ENCODE results near the gene JARID2. TPM values are rescaled to one million over a fixed set of nuclear protein-coding genes. Genes with fewer than 3 reads are reported as not detected.

Gene JARID2
- total and polyA plus RNA-seq, 4 donors = 1.4 to 12.3 (median 3.4) TPM

DNA sequence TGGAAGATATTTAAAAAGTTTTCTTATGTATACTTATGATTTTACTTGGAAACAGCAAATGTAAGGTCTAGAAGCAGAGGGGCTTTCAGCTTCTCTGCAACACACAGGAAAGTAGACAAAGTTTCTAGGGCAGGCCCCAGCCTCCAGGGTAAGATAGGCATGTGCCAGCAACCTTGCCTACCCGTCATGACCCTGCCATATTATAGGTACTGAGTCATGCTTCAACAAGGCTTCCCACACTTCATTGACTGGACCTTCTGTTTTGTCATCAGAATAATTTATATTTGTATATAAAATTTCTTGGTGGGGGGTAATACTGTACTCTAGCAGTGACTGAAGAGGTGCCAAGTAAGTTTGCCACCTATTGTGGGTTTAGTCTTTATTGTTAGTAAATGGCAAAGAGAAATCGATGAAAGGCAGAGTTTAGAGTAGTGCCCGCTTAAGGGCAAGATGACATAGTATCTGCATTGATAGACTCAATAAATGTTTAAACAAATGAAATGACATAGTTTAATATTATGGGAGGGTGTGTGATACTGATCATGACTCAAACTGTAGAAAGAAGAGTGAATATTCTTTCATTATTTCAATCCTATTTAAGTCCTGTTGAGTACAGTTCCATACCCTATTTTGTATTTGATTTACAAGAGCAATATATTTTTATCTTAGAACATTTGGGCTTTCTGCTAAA is 95.6 kb downstream of the JARID2 start:
- H3K9me3 ChIP-seq (ENCODE audit: control insufficient read depth in 4 of 4, low read length in 3 of 4) = no peaks in the 10 kb centered on the region

DNA sequence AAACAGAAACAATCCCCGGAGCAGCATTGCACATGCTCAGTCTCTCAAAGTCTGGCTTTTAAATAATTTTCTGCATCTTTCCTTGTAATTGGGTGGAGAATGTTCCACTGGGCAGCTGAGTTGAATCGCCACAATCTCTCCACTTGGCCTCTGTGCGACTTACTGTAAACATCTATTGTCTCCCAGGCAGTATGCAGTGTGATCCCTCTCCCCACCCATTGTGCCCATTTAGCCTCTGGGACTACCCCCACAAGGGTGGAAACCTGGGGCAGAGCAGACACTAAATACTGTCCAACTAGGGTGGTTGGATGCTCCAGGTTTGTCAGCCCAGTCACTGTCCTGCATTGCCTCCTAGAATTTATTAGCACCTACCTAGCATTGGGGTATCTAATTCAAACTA is 96.2 kb downstream of the JARID2 start:
- DNase-seq (ENCODE audit: low spot score) = no peak
- H3K4me3 ChIP-seq (ENCODE audit: low read depth in 1 of 3, low read length in 3 of 3) = no peak overlapping the region
- no peaks in the 10 kb centered on the region for H3K36me3 ChIP-seq (ENCODE audit: control insufficient read depth in 4 of 4, insufficient read depth in 3 of 4, low read depth in 1 of 4, low read length in 3 of 4)
- no peak for TF ChIP-seq TAF1 (conservative IDR thresholded peaks at IDR 0.05)
- H3K27ac ChIP-seq (ENCODE audit: low read depth in 1 of 2, low read length in 2 of 2) = no peak overlapping the region
- peaks cover 0 to 4% (median 0%) of the 10 kb centered on the region in 4 donors for H3K4me1 ChIP-seq (ENCODE audit: control insufficient read depth in 4 of 4, insufficient read depth in 4 of 4, low read length in 3 of 4)
- WGBS = 97% methylated on average over 3 of the region's 3 CpGs
- H3K9me3 ChIP-seq (ENCODE audit: control insufficient read depth in 4 of 4, low read length in 3 of 4) = no peaks in the 10 kb centered on the region
- H3K9ac ChIP-seq (ENCODE audit: low read depth in 1 of 2, low read length in 2 of 2) = no peak overlapping the region
- H3K27me3 ChIP-seq (ENCODE audit: control insufficient read depth in 4 of 4, insufficient read depth in 4 of 4, low read length in 3 of 4) = no peaks in the 10 kb centered on the region

More for the DNA sequence above, 95.6 kb downstream of the JARID2 start:
- TF ChIP-seq RXRA (IDR thresholded peaks at IDR 0.05) (no peak), ZBTB33 (IDR thresholded peaks at IDR 0.05) (no peak), REST (IDR thresholded peaks at IDR 0.05) (no peak), NR2F2 (IDR thresholded peaks at IDR 0.05) (no peak), JUND (IDR thresholded peaks at IDR 0.05) (no peak), GABPA (IDR thresholded peaks at IDR 0.05 in 1 of 2, conservative IDR thresholded peaks at IDR 0.05 in 1 of 2) (no peak), RAD21 (IDR thresholded peaks at IDR 0.05) (no peak), FOXA2 (IDR thresholded peaks at IDR 0.05) (no peak), HNF4A (conservative IDR thresholded peaks at IDR 0.05) (no peak), HNF4G (IDR thresholded peaks at IDR 0.05) (no peak), EGR1 (IDR thresholded peaks at IDR 0.05; ENCODE audit: low read depth in 2 of 2) (no peak), SP1 (IDR thresholded peaks at IDR 0.05) (no peak)
- TF ChIP-seq, protein P1, sequence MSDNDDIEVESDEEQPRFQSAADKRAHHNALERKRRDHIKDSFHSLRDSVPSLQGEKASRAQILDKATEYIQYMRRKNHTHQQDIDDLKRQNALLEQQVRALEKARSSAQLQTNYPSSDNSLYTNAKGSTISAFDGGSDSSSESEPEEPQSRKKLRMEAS (IDR thresholded peaks at IDR 0.05) = no peak
- Histone ChIP-seq H3K27ac (ENCODE audit: low read depth in 1 of 2, low read length in 2 of 2) (no peak overlapping the region), H3K4me3 (ENCODE audit: low read depth in 1 of 3, low read length in 3 of 3) (no peak overlapping the region), H3K27me3 (ENCODE audit: control insufficient read depth in 4 of 4, insufficient read depth in 4 of 4, low read length in 3 of 4) (no peaks in the 10 kb centered on the region), H3K36me3 (ENCODE audit: control insufficient read depth in 4 of 4, insufficient read depth in 3 of 4, low read depth in 1 of 4, low read length in 3 of 4) (no peaks in the 10 kb centered on the region), H3K9ac (ENCODE audit: low read depth in 1 of 2, low read length in 2 of 2) (no peak overlapping the region), H3K4me1 (ENCODE audit: control insufficient read depth in 4 of 4, insufficient read depth in 4 of 4, low read length in 3 of 4) (peaks cover 0 to 4% (median 0%) of the 10 kb centered on the region in 4 donors)
- no peak for DNase-seq (ENCODE audit: low spot score)
- 93% methylated on average over 3 of the region's 3 CpGs for WGBS

All from liver (tissue), 9 donors.